Neural progenitor cell (in vitro differentiated cells): ENCODE measurements around the gene RANBP1.

Source experiments
- CTCF ChIP-seq: fragments of 200-600 bp; sonication (generic); IDR thresholded peaks from 2 replicates; pipeline ENCODE4 v1.5.1; 2017; ENCODE audit warnings: antibody characterized with exemption, mild to moderate bottlenecking
- EZH2phosphoT487 ChIP-seq: fragments of 200-600 bp; sonication (generic); IDR thresholded peaks from 2 replicates; pipeline ENCODE4 v1.6.1; 2017; ENCODE audit warnings: antibody characterized with exemption

- TF ChIP-seq CTCF, result no peak
- no peak for TF ChIP-seq EZH2phosphoT487
Measured at GRCh38 chr22:20138868-20139267, 23.0 kb downstream of the RANBP1 start.
